Transverse colon (tissue), 4 donors: Measurements from ENCODE around the gene PNMA8B. TPM values are rescaled to one million over a fixed set of nuclear protein-coding genes. Genes with fewer than 3 reads are reported as not detected.

Experiments used
- DNase-seq: peaks from one replicate; pipeline ENCODE4 v3.0.0-alpha.2; 2019
- H3K27ac ChIP-seq, 4 donors: fragments of 200-600 bp; sonication (generic); 2 replicates each; pipeline ENCODE4 v1.5.1; 2016 to 2018; ENCODE audit warnings: inconsistent platforms in 4 of 4
- H3K27me3 ChIP-seq: fragments of 200-600 bp; sonication (generic); 2 replicates; pipeline ENCODE4 v1.5.1; 2017; ENCODE audit warnings: inconsistent platforms
- H3K36me3 ChIP-seq, 4 donors: fragments of 200-600 bp; sonication (generic); 2 replicates each; pipeline ENCODE4 v1.5.1; 2017 to 2019; ENCODE audit warnings: inconsistent platforms in 4 of 4
- H3K4me1 ChIP-seq, 4 donors: fragments of 200-600 bp; sonication (generic); 2 replicates each; pipeline ENCODE4 v1.5.1; 2017 to 2020; ENCODE audit warnings: inconsistent platforms in 4 of 4
- H3K4me3 ChIP-seq, 4 donors: fragments of 200-600 bp; sonication (generic); 1 replicate in 1 of 4; 2 replicates in 3 of 4; pipeline versions ENCODE4 v1.5.1 to v1.6.1; 2017 to 2019; ENCODE audit warnings: inconsistent platforms in 4 of 4
- H3K9me3 ChIP-seq, 2 donors: fragments of 200-600 bp; sonication (generic); 2 replicates each; pipeline ENCODE4 v1.5.1; 2017 to 2019; ENCODE audit warnings: inconsistent platforms in 2 of 2
- EP300 ChIP-seq: sonication (generic); formaldehyde crosslinking; IDR thresholded peaks from one replicate; pipeline ENCODE4 v1.6.1; 2017; ENCODE audit warnings: antibody characterized with exemption, low read depth
- POLR2A ChIP-seq: fragments of 450-650 bp; IDR thresholded peaks from one replicate; pipeline ENCODE4 v1.6.1; 2016; ENCODE audit warnings: antibody characterized with exemption, mild to moderate bottlenecking, moderate library complexity
- POLR2AphosphoS5 ChIP-seq, 3 donors: sonication (generic); formaldehyde crosslinking; IDR thresholded peaks; one replicate each; pipeline ENCODE4 v1.6.1; 2016; ENCODE audit warnings: antibody characterized with exemption in 3 of 3
- WGBS, 2 donors: methylation state at CpG; one replicate each; pipeline ENCODE4 v1.1.5; 2018; ENCODE audit warnings: low coverage in 1 of 2; 5-methylcytosine and 5-hydroxymethylcytosine counted together
- in situ Hi-C, 4 donors: fragments of 200-750 bp; cut with MboI; loops; one replicate each; pipeline versions ENCODE4 v1.15.0 to v1.15.1; 2017; ENCODE audit warnings: low sequenced_read_pairs in 3 of 4, low pct_ligation_motif_present in 1 of 4, low pct_unique_long_range_greater_than_20kb in 1 of 4
- intact Hi-C: fragments of 100-400 bp; cut with DNase I; formaldehyde crosslinking; loops from one replicate; pipeline ENCODE4 v1.15.1; 2023; ENCODE audit warnings: low total_unique reads
- total RNA-seq, 4 donors: library from RNA; depleted of rRNA; stranded (reverse); fragments of >200 nt; gene quantifications; one replicate each; pipeline ENCODE4 v1.1.0, GENCODE V29; 2016
- TF ChIP-seq, protein P1 (sequence below), 5 experiments: fragments of 200-600 bp in 3 of 5; fragments of 450-650 bp in 2 of 5; sonication (generic) in 3 of 5; IDR thresholded peaks; 1 replicate in 2 of 5; 2 replicates in 3 of 5; pipeline ENCODE4 v1.5.1; 2016 to 2017; ENCODE audit warnings: antibody characterized with exemption in 5 of 5, inconsistent platforms in 3 of 5, mild to moderate bottlenecking in 2 of 5, moderate library complexity in 1 of 5

Gene PNMA8B
- total RNA-seq, 4 donors from 2014 or later = 0.27 to 0.80 (median 0.58) TPM

DNA sequence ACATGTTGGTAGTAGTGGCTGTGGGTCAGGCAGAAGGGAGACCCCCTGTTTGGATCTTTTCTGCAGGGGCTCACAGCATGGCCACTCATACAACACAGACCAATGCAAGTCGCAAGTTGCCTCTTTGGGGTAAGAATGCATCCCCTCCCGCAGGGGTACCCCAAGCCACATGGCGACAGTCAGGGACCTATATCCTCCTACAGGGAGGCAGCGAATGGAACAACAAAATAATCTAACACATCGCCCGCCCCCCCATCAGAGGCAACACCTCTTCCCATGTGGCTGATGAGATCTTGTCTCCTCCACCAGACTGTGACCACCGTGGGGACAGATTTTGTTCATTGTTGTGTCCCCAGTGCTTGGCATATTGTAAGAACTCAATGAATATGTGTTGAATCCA, 40.7 kb upstream of the PNMA8B start:
- no peaks in the 10 kb centered on the region for H3K9me3 ChIP-seq
- H3K36me3 ChIP-seq = no peaks in the 10 kb centered on the region
- WGBS, 2 donors = 90% methylated on average over 7 of the region's 7 CpGs; no CpG with 5 or more reads in 1 of the 2 donors
- in situ Hi-C loops (no loop called here), intact Hi-C loops (no loop called here)
- no peak overlapping the region for H3K27ac ChIP-seq
- H3K4me3 ChIP-seq = no peak overlapping the region
- peaks cover 6% of the 10 kb centered on the region for H3K27me3 ChIP-seq
- TF ChIP-seq EP300 (no peak), POLR2A (no peak), POLR2AphosphoS5 (IDR thresholded peaks at IDR 0.05) (no peak)
- TF ChIP-seq, protein P1, sequence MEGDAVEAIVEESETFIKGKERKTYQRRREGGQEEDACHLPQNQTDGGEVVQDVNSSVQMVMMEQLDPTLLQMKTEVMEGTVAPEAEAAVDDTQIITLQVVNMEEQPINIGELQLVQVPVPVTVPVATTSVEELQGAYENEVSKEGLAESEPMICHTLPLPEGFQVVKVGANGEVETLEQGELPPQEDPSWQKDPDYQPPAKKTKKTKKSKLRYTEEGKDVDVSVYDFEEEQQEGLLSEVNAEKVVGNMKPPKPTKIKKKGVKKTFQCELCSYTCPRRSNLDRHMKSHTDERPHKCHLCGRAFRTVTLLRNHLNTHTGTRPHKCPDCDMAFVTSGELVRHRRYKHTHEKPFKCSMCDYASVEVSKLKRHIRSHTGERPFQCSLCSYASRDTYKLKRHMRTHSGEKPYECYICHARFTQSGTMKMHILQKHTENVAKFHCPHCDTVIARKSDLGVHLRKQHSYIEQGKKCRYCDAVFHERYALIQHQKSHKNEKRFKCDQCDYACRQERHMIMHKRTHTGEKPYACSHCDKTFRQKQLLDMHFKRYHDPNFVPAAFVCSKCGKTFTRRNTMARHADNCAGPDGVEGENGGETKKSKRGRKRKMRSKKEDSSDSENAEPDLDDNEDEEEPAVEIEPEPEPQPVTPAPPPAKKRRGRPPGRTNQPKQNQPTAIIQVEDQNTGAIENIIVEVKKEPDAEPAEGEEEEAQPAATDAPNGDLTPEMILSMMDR (IDR thresholded peaks at IDR 0.05) = no peak
- DNase-seq = no peak
- H3K4me1 ChIP-seq = peaks cover 0 to 2% (median 0%) of the 10 kb centered on the region in 4 donors

DNA sequence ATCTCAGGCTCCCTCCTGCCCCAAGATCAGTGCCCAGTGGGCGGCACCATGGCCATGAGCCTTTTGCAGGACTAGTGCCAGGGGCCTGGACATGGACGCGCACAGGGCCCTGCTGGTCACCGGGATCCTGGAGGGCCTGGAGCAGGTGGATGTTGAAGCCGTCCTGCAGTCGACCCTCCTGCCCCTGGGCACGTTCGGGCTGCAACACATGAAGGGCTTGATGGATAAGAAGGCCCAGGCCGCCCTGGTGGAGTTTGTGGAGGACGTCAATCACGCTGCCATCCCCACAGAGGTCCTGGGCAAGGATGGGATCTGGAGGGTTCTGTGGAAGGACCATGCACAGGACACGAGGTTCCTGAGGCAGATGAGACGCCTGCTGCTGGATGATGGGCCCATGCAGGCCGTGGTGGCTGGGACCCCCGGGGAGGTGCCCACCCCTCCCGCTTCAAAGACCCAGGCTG, 38.0 kb upstream of the PNMA8B start:
- Histone ChIP-seq H3K27me3 (peaks cover 12% of the 10 kb centered on the region), H3K36me3 (no peaks in the 10 kb centered on the region), H3K27ac (no peak overlapping the region), H3K9me3 (no peaks in the 10 kb centered on the region), H3K4me3 (no peak overlapping the region), H3K4me1 (peaks cover 0 to 12% (median 1%) of the 10 kb centered on the region in 4 donors)
- DNase-seq = no peak
- in situ Hi-C loops = no loop called here
- 83% methylated on average over 16 of the region's 16 CpGs; no CpG with 5 or more reads in 1 of the 2 donors for WGBS, 2 donors
- intact Hi-C loops = no loop called here
- TF ChIP-seq POLR2AphosphoS5 (IDR thresholded peaks at IDR 0.05) (no peak), POLR2A (no peak), EP300 (no peak)
- TF ChIP-seq, protein P1 (IDR thresholded peaks at IDR 0.05) = no peak

DNA sequence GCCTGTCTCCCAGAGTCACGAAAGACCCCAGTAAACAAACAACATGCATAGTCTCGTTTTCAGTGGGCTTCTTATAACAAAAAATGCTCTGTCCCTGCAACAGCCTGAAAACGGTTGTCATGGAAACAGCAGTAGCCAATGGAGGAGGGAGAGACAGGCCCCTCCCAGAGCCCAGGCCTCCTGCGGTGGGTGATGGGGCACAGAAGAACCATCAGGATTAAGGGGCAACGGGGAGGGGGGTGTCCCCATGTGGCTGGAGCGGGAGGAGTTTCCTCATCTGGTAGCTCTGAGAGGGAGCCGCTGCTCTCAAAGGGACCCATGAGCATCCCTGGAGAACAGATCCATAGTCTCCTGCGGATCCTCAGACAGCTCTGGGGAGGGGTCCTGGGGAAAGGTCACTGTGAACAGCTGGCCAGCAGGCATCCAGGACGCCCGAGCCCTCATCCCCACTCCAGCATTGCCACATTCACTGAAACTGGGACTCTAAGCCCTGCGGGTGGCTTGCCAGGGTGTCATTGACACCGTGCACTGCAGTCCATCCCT, 37.5 kb upstream of the PNMA8B start:
- DNase-seq = no peak
- in situ Hi-C loops = no loop called here
- H3K9me3 ChIP-seq = no peaks in the 10 kb centered on the region

DNA sequence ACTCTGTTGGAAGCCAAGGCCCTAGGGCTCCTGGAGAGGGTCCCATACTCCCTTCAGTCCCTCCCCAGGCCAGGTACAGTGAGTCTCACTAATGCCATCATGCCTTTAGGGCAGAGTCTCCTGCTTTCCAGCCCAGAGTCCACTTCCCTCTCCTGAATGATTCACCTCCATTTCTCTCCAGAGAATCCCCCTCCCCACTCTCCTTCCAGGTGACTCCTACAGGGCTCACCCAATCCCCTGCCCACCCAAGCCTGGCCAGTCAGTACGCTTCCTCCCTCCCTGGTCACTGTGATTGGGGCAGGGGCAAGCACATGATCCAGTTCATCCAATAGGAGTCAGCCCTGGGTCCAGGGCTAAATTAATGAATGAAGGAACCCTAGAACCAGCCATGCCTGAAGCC, 35.0 kb upstream of the PNMA8B start:
- Histone ChIP-seq H3K4me3 (no peak overlapping the region), H3K27ac (no peak overlapping the region), H3K9me3 (no peaks in the 10 kb centered on the region), H3K4me1 (peaks cover 0 to 12% (median 0%) of the 10 kb centered on the region in 4 donors), H3K36me3 (no peaks in the 10 kb centered on the region), H3K27me3 (peaks cover 12% of the 10 kb centered on the region)
- TF ChIP-seq EP300 (no peak), POLR2A (no peak), POLR2AphosphoS5 (IDR thresholded peaks at IDR 0.05) (no peak)
- TF ChIP-seq, protein P1 (IDR thresholded peaks at IDR 0.05) = no peak
- in situ Hi-C loops (no loop called here), intact Hi-C loops (no loop called here)
- no peak for DNase-seq
- WGBS, 2 donors = 46% methylated on average over 1 of the region's 1 CpG; no CpG with 5 or more reads in 1 of the 2 donors

More for the DNA sequence above, 37.5 kb upstream of the PNMA8B start:
- intact Hi-C loops = no loop called here
- Histone ChIP-seq H3K4me3 (no peak overlapping the region), H3K36me3 (no peaks in the 10 kb centered on the region), H3K4me1 (peaks cover 0 to 12% (median 1%) of the 10 kb centered on the region in 4 donors), H3K27me3 (peaks cover 12% of the 10 kb centered on the region), H3K27ac (no peak overlapping the region)
- WGBS, 2 donors = 60 to 73% methylated on average over 2 to 11 of the region's 12 CpGs
- TF ChIP-seq EP300 (no peak), POLR2AphosphoS5 (IDR thresholded peaks at IDR 0.05) (no peak), POLR2A (no peak)
- TF ChIP-seq, protein P1 (IDR thresholded peaks at IDR 0.05) = no peak
